Measurements from ENCODE around the gene NRG3.

NRG3 gene

GRCh38 chr10:82136103-82136502, 261.1 kb downstream of the NRG3 start:
- no peak for DNase-seq

- no peak for DNase-seq
Observed at GRCh38 chr10:82144153-82144552, 269.2 kb downstream of the NRG3 start.

GRCh38 chr10:82148764-82149163, 273.8 kb downstream of the NRG3 start:
- no peak for DNase-seq

GRCh38 chr10:82149674-82150073, 274.7 kb downstream of the NRG3 start:
- no peak for DNase-seq

- DNase-seq: no peak
Observed at GRCh38 chr10:82150123-82150900, 275.3 kb downstream of the NRG3 start.

- no peak for DNase-seq
Observed at GRCh38 chr10:82160307-82160706, 285.3 kb downstream of the NRG3 start.

- no peak for DNase-seq
Observed at GRCh38 chr10:82161264-82161663, 286.3 kb downstream of the NRG3 start.

- no peak for DNase-seq
Observed at GRCh38 chr10:82162549-82163195, 287.7 kb downstream of the NRG3 start.

GRCh38 chr10:82171899-82172298, 296.9 kb downstream of the NRG3 start:
- no peak for DNase-seq

- no peak for DNase-seq
Observed at GRCh38 chr10:82176587-82176986, 301.6 kb downstream of the NRG3 start.

GRCh38 chr10:82190432-82191260, 315.7 kb downstream of the NRG3 start:
- DNase-seq: no peak

- DNase-seq: no peak
Observed at GRCh38 chr10:82191653-82192052, 316.7 kb downstream of the NRG3 start.

GRCh38 chr10:82192665-82193064, 317.7 kb downstream of the NRG3 start:
- DNase-seq: no peak

- DNase-seq: no peak
Observed at GRCh38 chr10:82194419-82194818, 319.4 kb downstream of the NRG3 start.

GRCh38 chr10:82206831-82207230, 331.8 kb downstream of the NRG3 start:
- no peak for DNase-seq

- no peak for DNase-seq
Observed at GRCh38 chr10:82208726-82209125, 333.7 kb downstream of the NRG3 start.

- no peak for DNase-seq
Observed at GRCh38 chr10:82210331-82210730, 335.3 kb downstream of the NRG3 start.

GRCh38 chr10:82211346-82211745, 336.4 kb downstream of the NRG3 start:
- DNase-seq: no peak

- DNase-seq: no peak
Observed at GRCh38 chr10:82212753-82213152, 337.8 kb downstream of the NRG3 start.

GRCh38 chr10:82213784-82214183, 338.8 kb downstream of the NRG3 start:
- DNase-seq: no peak

GRCh38 chr10:82221056-82221455, 346.1 kb downstream of the NRG3 start:
- DNase-seq: no peak

GRCh38 chr10:82221601-82222149, 346.7 kb downstream of the NRG3 start:
- no peak for DNase-seq

- no peak for DNase-seq
Observed at GRCh38 chr10:82228701-82229100, 353.7 kb downstream of the NRG3 start.
